ENCODE measurements around the gene GART. TPM values are rescaled to one million over a fixed set of nuclear protein-coding genes. Genes with fewer than 3 reads are reported as not detected.
"Not testable (repeated sequence)": the region's sequence is repeated elsewhere in the genome, so short reads cannot be mapped to it uniquely, and the experiment has no call there.

GART gene
- total RNA-seq, 2 experiments from 2014 or later = 235 to 236 TPM

- CTCF ChIA-PET = no interaction called here
Measured at GRCh38 chr21:33487996-33488395, 53.9 kb downstream of the GART start.

DNA sequence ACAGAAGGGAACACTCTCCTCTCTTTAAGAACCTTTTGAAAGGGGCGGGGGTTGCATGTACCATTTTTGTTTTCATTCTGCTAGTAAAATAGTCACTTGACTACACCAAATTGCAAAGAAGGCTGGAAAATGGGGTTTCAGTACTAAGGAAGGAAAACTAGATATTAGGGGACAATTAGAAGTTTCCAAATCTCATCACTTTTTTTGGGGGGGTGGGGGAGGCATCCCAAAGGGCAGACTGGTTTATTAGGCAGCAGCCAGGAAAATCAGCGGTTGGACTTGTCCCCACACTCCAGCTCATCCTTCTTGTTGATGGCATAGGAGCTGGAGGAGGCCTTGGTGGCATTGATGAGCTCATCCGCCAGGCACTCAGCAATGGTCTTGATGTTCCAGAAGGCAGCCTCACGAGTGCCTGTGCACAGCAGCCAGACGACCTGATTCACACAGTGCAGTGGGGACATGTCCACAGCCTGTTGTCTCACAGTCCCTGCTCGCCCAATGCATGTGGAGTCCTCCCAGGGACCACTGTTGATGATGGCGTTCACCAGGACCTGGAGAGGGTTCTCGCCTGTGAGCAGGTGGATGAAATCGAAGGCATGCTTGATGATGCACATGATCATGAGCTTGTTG lies 60.5 kb downstream of the GART start:
- ChIA-PET CTCF (interaction anchor here (0.7 to 4.1 kb wide), 3 partner anchors 9 to 36 kb away, joined by 3 to 12 read pairs (median 3); partner anchors contain the start of gene DNAJC28), POLR2A (interaction anchor here (3.0 kb wide), 1 partner anchor 9 kb away, joined by 34 read pairs; the partner anchor contains the start of gene DNAJC28)

More at GRCh38 chr21:33487996-33488395, 53.9 kb downstream of the GART start:
- POLR2A ChIA-PET = no interaction called here

DNA sequence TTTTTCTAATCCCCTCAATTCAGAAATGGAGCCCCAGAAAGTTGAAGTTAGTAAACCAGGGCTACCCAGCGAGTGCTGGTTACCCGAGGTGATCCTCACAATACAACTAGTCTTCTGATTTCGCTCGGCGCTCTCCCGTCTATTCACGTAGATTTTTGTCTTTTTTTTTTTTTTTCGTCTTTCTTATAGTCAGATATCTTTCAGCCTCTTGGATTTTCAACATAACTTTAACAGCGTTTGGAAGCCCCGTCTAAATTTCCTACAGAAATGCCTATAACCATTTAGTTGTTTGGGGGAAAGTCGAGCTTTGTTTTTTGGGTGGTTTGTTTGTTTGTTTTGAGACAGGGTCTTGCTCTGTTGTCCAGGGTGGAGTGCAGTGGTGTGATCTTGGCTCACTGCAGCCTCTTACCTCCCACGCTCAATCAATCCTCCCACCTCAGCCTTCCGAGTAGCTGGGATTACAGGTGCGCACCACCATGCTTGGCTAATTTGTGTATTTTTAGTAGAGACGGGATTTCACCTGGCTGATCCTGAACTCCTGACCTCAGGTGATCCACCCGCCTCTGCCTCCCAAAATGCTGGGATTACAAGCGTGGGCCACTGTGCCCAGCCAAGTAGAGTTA lies 61.3 kb downstream of the GART start:
- POLR2A ChIA-PET = interaction anchor here (0.7 to 3.0 kb wide), 5 partner anchors 10 to 108 kb away, joined by 3 to 34 read pairs (median 4); partner anchors contain the start of genes DNAJC28, DONSON, GART and SON
- CTCF ChIA-PET = interaction anchor here (0.6 to 4.1 kb wide), 4 partner anchors 10 to 281 kb away, joined by 3 to 12 read pairs (median 4); partner anchors contain the start of gene DNAJC28

- CTCF ChIA-PET = interaction anchor here (0.6 to 4.1 kb wide), 4 partner anchors 11 to 280 kb away, joined by 3 to 12 read pairs (median 4); partner anchors contain the start of gene DNAJC28
- POLR2A ChIA-PET = interaction anchor here (0.5 to 3.0 kb wide), 10 partner anchors 10 to 732 kb away, joined by 3 to 34 read pairs (median 4); partner anchors contain the start of genes DNAJC28, DONSON, GART and SON
Measured at GRCh38 chr21:33479679-33480480, 62.0 kb downstream of the GART start, which contains the start of gene TMEM50B. Gene TMEM50B, minus strand, starts transcription at chr21:33479974. Its CDS starts 11,089 bp downstream, at chr21:33468885.

- ChIA-PET CTCF (interaction anchor here (4.1 kb wide), 1 partner anchor 12 kb away, joined by 12 read pairs; the partner anchor contains the start of gene DNAJC28), POLR2A (interaction anchor here (0.6 to 3.0 kb wide), 8 partner anchors 11 to 731 kb away, joined by 3 to 34 read pairs (median 6); partner anchors contain the start of genes DNAJC28, GART and SON)
Measured at GRCh38 chr21:33478935-33479678, 62.8 kb downstream of the GART start.

DNA sequence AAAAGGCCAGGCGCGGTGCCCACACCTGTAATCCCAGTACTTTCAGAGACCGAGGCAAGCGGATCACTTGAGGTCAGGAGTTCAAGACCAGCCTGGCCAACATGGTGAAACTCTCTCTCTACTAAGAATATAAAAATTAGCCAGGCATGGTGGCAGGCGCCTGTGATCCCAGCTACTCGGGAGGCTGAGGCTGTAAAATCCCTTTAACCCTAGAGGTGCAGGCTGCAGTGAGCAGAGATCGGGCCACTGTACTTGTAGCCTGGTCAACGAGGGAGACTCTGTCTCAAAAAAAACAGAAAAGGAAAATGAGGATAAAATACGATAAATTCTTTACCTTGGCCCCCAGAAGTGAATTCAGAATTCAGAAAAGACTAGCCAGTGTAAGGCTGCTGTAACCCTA lies 63.7 kb downstream of the GART start:
- ChIA-PET POLR2A (no interaction called here), CTCF (no interaction called here)

DNA sequence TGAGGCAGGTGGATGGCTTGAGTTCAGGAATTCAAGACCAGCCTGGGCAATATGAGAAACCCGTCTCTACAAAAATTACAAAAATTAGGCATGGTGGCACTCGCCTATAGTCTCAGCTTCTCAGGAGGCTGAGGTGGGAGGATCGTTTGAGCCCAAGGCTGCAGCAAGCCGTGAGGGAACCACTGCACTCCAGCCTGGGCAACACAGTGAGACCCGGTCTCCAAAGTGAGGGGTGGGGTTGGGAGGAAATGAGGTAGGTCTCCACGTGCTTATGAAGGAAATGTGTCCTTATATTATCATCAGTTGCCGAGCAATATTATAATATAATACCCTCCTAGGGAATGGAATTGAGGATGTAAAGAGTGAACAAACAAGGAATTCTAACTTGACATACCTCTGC lies 64.9 kb downstream of the GART start:
- CTCF ChIA-PET = interaction anchor here (0.6 kb wide), 1 partner anchor 61 kb away, joined by 5 read pairs; no protein-coding TSS in a partner anchor
- POLR2A ChIA-PET = no interaction called here

DNA sequence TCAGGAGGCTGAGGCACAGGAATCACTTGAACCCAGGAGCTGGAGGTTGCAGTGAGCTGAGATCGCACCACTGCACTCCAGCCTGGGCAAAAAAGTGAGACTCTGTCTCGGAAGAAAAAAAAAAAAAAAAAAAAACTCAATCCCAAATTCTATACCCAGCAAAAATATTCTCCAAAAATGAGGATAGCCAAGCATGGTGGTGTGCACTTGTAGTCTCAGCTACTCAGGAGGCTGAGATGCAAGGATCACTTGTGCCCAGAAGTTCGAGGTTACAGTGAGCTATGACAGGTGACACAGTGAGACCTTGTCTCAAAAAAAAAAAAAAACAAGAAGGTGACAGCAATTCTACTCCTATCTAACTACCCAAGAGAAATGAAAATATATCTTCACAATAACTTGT lies 68.6 kb downstream of the GART start:
- POLR2A ChIA-PET = no interaction called here

DNA sequence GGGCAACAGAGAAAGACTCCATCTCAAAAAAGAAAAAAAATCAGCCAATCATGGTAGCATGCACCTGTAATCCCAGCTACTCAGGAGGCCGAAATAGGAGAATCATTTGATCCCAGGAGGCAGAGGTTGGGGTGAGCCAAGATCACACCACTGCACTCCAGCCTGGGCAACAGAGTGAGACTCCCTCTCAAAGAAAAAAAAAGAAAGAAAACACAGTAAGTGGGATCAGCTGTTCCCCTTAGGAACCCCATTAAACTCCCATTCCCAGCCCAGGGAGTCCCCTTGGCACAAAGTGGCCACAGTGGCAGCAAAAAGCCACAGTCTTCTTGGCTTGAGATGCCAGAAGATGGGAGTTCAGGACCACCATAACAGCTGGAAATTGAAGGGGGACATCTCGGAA lies 71.2 kb downstream of the GART start:
- ChIA-PET CTCF (no interaction called here), POLR2A (interaction anchor here (0.6 kb wide), 1 partner anchor 11 kb away, joined by 4 read pairs; no protein-coding TSS in a partner anchor)

More for the DNA sequence above, 68.6 kb downstream of the GART start:
- CTCF ChIA-PET = no interaction called here

GRCh38 chr21:33469183-33469582 lies 72.7 kb downstream of the GART start:
- CTCF ChIA-PET = not testable (repeated sequence)

GRCh38 chr21:33461538-33462250 lies 80.2 kb downstream of the GART start:
- ChIA-PET POLR2A (interaction anchor here (1.0 kb wide), 1 partner anchor 18 kb away, joined by 4 read pairs; the partner anchor contains the start of gene TMEM50B), CTCF (interaction anchor here (0.8 to 1.3 kb wide), 3 partner anchors 15 to 265 kb away, joined by 3 read pairs; no protein-coding TSS in a partner anchor)

More at GRCh38 chr21:33469183-33469582, 72.7 kb downstream of the GART start:
- POLR2A ChIA-PET = not testable (repeated sequence)

GRCh38 chr21:33458861-33459260 lies 83.1 kb downstream of the GART start:
- ChIA-PET POLR2A (no interaction called here), CTCF (no interaction called here)

DNA sequence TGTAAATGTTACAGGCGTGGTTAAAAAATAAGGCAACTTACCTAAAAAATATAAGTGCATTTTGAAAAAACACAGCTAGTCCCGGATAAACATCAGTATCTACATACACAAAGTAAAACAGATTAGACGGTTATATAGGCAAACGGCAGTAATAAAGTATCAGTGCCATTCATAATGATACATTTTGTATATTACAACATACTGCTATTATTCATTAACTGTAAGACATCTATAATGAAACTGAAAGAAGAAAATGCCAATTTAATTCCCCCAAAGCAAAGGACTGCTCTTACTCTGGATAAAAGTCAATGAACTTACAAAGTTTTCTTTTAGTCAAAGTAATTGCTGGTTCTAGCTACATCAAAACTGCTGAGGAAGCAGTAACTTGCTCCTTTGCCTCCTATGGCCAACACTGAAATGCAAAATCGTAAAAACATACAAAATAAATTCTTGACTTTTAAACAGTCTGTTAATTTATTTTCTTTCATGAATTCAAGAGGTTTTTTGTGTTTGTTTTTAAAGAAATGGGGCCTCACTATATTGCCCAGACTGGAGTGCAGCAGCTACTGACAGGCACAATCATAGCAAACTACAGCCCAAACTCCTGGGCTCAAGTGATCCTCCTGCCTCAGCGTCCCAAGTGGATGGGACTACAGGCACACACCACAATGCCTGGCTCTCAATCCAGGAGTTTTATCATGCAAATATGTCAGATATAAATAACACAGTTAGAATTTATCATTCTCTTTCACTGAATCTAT lies 86.1 kb downstream of the GART start:
- ChIA-PET POLR2A (interaction anchor here (0.5 kb wide), 1 partner anchor 16 kb away, joined by 6 read pairs; no protein-coding TSS in a partner anchor), CTCF (interaction anchor here (0.8 to 1.8 kb wide), 2 partner anchors 11 to 256 kb away, joined by 3 to 4 read pairs; no protein-coding TSS in a partner anchor)
